Measurements from ENCODE around the gene EMX1. TPM values are rescaled to one million over a fixed set of nuclear protein-coding genes. Genes with fewer than 3 reads are reported as not detected.

The EMX1 gene
- total RNA-seq, 1 donor from 2014 or later: not detected

- intact Hi-C loops (cut with micrococcal nuclease): no loop called here
- H3K9me3 Mint-ChIP-seq: no peaks in the 10 kb centered on the region
- peaks cover 4% of the 10 kb centered on the region for H3K27me3 Mint-ChIP-seq (ENCODE audit: insufficient read depth)
- no peaks in the 10 kb centered on the region for H3K4me1 Mint-ChIP-seq (ENCODE audit: low read depth)
- DNase-seq (ENCODE audit: low spot score): no peak
- no peak overlapping the region for H3K4me3 Mint-ChIP-seq
- H3K27ac Mint-ChIP-seq: no peak overlapping the region
- H3K36me3 Mint-ChIP-seq (ENCODE audit: low read depth): no peaks in the 10 kb centered on the region
Observed at GRCh38 chr2:72944804-72945449, 27.6 kb downstream of the EMX1 start.

GRCh38 chr2:72945450-72946019 lies 28.2 kb downstream of the EMX1 start:
- H3K27me3 Mint-ChIP-seq (ENCODE audit: insufficient read depth): peaks cover 2% of the 10 kb centered on the region
- intact Hi-C loops (cut with micrococcal nuclease): no loop called here
- no peaks in the 10 kb centered on the region for H3K36me3 Mint-ChIP-seq (ENCODE audit: low read depth)
- no peak for DNase-seq (ENCODE audit: low spot score)
- H3K4me3 Mint-ChIP-seq: no peak overlapping the region
- no peaks in the 10 kb centered on the region for H3K4me1 Mint-ChIP-seq (ENCODE audit: low read depth)
- no peak overlapping the region for H3K27ac Mint-ChIP-seq
- no peaks in the 10 kb centered on the region for H3K9me3 Mint-ChIP-seq

GRCh38 chr2:72946466-72946865 lies 29.1 kb downstream of the EMX1 start:
- Mint-ChIP-seq H3K9me3 (no peaks in the 10 kb centered on the region), H3K27ac (no peak overlapping the region), H3K36me3 (ENCODE audit: low read depth) (no peaks in the 10 kb centered on the region), H3K4me3 (no peak overlapping the region), H3K4me1 (ENCODE audit: low read depth) (no peaks in the 10 kb centered on the region), H3K27me3 (ENCODE audit: insufficient read depth) (peaks cover 2% of the 10 kb centered on the region)
- DNase-seq (ENCODE audit: low spot score): no peak
- intact Hi-C loops (cut with micrococcal nuclease): no loop called here

- no peak for DNase-seq (ENCODE audit: low spot score)
- Mint-ChIP-seq H3K4me3 (no peak overlapping the region), H3K9me3 (no peaks in the 10 kb centered on the region), H3K27me3 (ENCODE audit: insufficient read depth) (peaks cover 2% of the 10 kb centered on the region), H3K36me3 (ENCODE audit: low read depth) (no peaks in the 10 kb centered on the region), H3K27ac (no peak overlapping the region), H3K4me1 (ENCODE audit: low read depth) (peaks cover 3% of the 10 kb centered on the region)
- intact Hi-C loops (cut with micrococcal nuclease): no loop called here
Observed at GRCh38 chr2:72947952-72948830, 30.9 kb downstream of the EMX1 start.

- Mint-ChIP-seq H3K27me3 (ENCODE audit: insufficient read depth) (peaks cover 2% of the 10 kb centered on the region), H3K27ac (no peak overlapping the region), H3K9me3 (no peaks in the 10 kb centered on the region), H3K36me3 (ENCODE audit: low read depth) (no peaks in the 10 kb centered on the region), H3K4me3 (no peak overlapping the region), H3K4me1 (ENCODE audit: low read depth) (peaks cover 12% of the 10 kb centered on the region)
- intact Hi-C loops (cut with micrococcal nuclease): no loop called here
- DNase-seq (ENCODE audit: low spot score): no peak
Observed at GRCh38 chr2:72949045-72949444, 31.7 kb downstream of the EMX1 start.

- H3K4me1 Mint-ChIP-seq (ENCODE audit: low read depth): peaks cover 18% of the 10 kb centered on the region
- intact Hi-C loops (cut with micrococcal nuclease): no loop called here
Observed at GRCh38 chr2:72949642-72950041, 32.3 kb downstream of the EMX1 start.

GRCh38 chr2:72950558-72951255 lies 33.4 kb downstream of the EMX1 start:
- Mint-ChIP-seq H3K4me3 (no peak overlapping the region), H3K4me1 (ENCODE audit: low read depth) (peaks cover 25% of the 10 kb centered on the region), H3K27me3 (ENCODE audit: insufficient read depth) (peaks cover 2% of the 10 kb centered on the region), H3K27ac (no peak overlapping the region), H3K36me3 (ENCODE audit: low read depth) (no peaks in the 10 kb centered on the region), H3K9me3 (no peaks in the 10 kb centered on the region)
- DNase-seq (ENCODE audit: low spot score): no peak
- intact Hi-C loops (cut with micrococcal nuclease): no loop called here

More at GRCh38 chr2:72949642-72950041, 32.3 kb downstream of the EMX1 start:
- Mint-ChIP-seq H3K27ac (no peak overlapping the region), H3K9me3 (no peaks in the 10 kb centered on the region), H3K36me3 (ENCODE audit: low read depth) (no peaks in the 10 kb centered on the region), H3K4me3 (no peak overlapping the region), H3K27me3 (ENCODE audit: insufficient read depth) (peaks cover 2% of the 10 kb centered on the region)
- no peak for DNase-seq (ENCODE audit: low spot score)

DNA sequence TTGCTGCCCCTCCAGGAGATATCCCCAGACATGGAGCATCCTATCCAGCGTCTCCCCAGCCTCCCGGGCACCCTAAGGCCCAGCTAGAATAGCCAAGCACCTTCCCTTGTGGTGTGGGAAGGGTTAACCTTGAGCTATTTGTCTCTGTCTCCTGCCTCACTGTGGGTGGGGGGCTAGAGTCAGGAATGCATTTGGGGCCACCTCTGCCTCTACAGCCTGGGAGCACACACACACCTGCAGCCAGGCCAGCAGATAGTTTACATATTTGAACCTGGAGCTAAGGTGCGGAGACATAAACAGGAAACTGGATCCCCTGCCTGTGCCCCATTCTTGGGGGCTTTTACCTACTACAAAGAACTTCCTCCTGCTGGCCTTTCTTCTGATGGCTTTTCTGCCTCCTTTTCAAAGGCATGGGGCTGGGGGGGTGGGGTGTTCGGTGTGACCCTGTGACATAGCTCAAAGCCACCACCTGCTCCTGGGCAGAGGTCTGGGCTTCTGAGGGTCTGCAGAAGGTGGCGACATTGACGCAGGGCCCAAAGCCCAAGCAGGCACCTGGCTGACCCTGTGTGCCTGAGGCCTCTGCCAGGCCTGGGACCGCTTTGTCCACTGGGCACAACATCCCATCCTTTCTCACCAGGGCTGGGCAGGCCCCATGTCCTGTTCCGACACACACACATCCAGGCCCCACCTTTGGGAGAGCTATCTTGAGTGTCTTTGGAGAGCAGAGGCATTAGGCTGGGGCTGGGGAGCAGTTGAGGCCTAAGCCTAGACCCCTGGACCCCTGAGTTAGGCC lies 34.2 kb downstream of the EMX1 start:
- H3K27ac Mint-ChIP-seq: no peak overlapping the region
- H3K9me3 Mint-ChIP-seq: no peaks in the 10 kb centered on the region
- H3K4me3 Mint-ChIP-seq: no peak overlapping the region
- intact Hi-C loops (cut with micrococcal nuclease): no loop called here
- peaks cover 25% of the 10 kb centered on the region for H3K4me1 Mint-ChIP-seq (ENCODE audit: low read depth)
- no peak for DNase-seq (ENCODE audit: low spot score)
- H3K27me3 Mint-ChIP-seq (ENCODE audit: insufficient read depth): peaks cover 2% of the 10 kb centered on the region
- H3K36me3 Mint-ChIP-seq (ENCODE audit: low read depth): no peaks in the 10 kb centered on the region

DNA sequence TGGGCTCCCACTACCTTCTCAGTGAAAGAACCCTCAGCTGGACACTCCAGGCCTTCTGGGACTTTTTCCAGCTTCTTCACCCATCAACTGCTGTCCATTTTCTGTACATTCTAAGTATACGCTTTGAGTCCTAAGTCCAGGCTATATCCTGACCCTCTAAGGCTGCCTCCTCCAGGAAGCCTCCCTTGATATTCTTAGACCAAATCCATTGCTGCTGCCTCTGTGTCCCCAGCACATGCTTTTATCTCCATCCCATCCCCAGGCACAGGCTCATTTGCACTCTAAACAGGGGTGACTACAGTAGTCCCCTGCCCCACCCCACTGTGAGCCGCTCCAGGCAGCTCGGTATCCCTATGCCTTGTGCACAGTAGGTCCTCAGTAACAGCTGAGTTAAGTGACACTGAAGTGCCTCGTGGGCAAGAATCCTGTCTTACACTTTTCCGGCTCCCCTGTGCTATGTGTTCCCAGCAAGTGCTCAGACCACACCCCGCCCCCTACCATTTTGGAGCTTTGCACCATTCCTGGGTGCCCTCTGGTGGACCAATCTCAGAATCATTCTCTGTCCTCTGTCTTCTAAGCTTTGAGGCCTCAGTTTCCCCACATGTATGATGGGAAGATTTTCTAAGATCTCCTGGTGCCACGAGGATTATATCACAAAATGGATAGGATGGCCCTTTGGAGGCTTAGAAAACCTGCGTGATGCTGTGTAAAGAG lies 34.9 kb downstream of the EMX1 start:
- Mint-ChIP-seq H3K27me3 (ENCODE audit: insufficient read depth) (peaks cover 2% of the 10 kb centered on the region), H3K9me3 (no peaks in the 10 kb centered on the region), H3K4me3 (no peak overlapping the region), H3K27ac (no peak overlapping the region), H3K36me3 (ENCODE audit: low read depth) (no peaks in the 10 kb centered on the region), H3K4me1 (ENCODE audit: low read depth) (peaks cover 32% of the 10 kb centered on the region)
- intact Hi-C loops (cut with micrococcal nuclease): no loop called here
- DNase-seq (ENCODE audit: low spot score): no peak

DNA sequence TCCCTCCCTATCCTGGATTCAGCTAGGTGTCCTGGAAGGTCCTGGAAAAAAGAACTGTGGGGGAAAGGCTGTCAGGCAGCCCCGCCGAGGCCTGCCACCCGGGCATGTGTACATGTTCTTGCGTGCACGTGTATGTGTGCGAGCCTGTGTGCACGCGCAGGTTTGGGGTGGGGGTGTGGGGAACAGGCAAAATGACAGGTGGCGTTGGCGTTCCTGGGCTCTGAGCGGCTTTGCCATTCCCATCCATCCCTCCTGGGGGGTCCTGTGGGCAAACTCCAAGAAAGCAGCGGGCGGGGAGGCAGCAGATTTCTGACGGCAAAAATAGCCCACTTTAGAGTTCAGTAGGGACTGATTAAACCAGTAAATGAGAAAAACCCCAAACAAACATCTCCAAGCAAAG lies 35.6 kb downstream of the EMX1 start:
- Mint-ChIP-seq H3K4me1 (ENCODE audit: low read depth) (peaks cover 32% of the 10 kb centered on the region), H3K27ac (peak overlapping the region; percentile 88), H3K27me3 (ENCODE audit: insufficient read depth) (no peaks in the 10 kb centered on the region), H3K36me3 (ENCODE audit: low read depth) (no peaks in the 10 kb centered on the region), H3K4me3 (peak overlapping the region; percentile 79), H3K9me3 (no peaks in the 10 kb centered on the region)
- DNase-seq (ENCODE audit: low spot score): no peak
- intact Hi-C loops (cut with micrococcal nuclease): no loop called here

DNA sequence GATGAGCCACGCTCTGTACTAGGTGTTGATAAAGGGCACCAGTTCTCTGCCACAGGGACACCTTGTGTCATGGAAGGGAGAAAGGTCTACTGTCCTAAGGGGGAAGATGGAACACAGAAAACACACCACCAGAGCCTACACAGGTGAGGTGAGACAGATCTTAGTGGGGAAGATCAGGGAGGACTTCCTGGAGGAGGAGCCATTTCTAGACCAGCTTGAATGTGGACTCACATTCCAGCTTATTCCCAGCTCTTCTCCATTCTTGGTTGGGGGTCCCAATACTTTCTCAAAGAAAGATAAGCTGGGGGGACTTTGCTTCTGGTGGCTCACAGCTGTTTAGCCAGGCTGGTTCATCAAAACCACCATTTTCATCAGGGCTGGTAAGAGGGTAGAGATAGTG lies 36.2 kb downstream of the EMX1 start:
- H3K9me3 Mint-ChIP-seq: no peaks in the 10 kb centered on the region
- no peaks in the 10 kb centered on the region for H3K36me3 Mint-ChIP-seq (ENCODE audit: low read depth)
- intact Hi-C loops (cut with micrococcal nuclease): no loop called here
- no peaks in the 10 kb centered on the region for H3K27me3 Mint-ChIP-seq (ENCODE audit: insufficient read depth)
- DNase-seq (ENCODE audit: low spot score): no peak
- H3K27ac Mint-ChIP-seq: peak overlapping the region; percentile 88
- peaks cover 32% of the 10 kb centered on the region for H3K4me1 Mint-ChIP-seq (ENCODE audit: low read depth)
- H3K4me3 Mint-ChIP-seq: peak overlapping the region; percentile 79

DNA sequence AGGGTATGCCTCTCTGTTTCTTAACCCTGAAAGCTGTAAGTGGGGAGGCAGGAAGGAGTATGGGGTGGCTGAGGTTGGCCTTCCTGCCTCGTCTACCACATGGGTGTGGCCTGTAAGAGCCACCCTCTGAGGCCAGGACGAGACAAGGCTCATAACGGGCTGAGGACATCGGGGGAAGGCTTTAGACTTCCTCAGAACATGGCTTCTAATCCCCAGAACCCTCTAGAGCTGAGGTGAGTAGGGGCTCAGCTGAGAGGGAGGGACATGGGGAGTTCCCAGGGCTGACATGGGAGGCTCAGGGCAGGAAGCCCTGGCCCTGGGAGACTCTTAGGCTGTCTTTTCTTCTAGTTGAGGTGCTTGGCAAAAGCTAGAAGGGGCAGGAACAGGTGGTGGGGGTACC lies 36.7 kb downstream of the EMX1 start:
- Mint-ChIP-seq H3K27ac (peak overlapping the region; percentile 88), H3K4me3 (peak overlapping the region; percentile 79), H3K4me1 (ENCODE audit: low read depth) (peaks cover 32% of the 10 kb centered on the region), H3K9me3 (no peaks in the 10 kb centered on the region), H3K36me3 (ENCODE audit: low read depth) (no peaks in the 10 kb centered on the region), H3K27me3 (ENCODE audit: insufficient read depth) (no peaks in the 10 kb centered on the region)
- DNase-seq (ENCODE audit: low spot score): peak; percentile 47
- intact Hi-C loops (cut with micrococcal nuclease): no loop called here

Data from activated T-helper 1 cell treated with anti-CD3 and anti-CD28 coated beads, Interleukin-12 subunit alpha, Interleukin-12 subunit beta, Interleukin-2, Interleukin-4 antibody, amounts not matched to agents 30 ng/mL and 10 ng/mL and 1 ng/mL, durations not matched to agents 14 hours and 24 hours and 36 hours (primary cell).